BJ (cell line): ENCODE data around the gene ZNF789. TPM values are rescaled to one million over a fixed set of nuclear protein-coding genes. Genes with fewer than 3 reads are reported as not detected.

ENCODE experiments used
- CTCF ChIA-PET: fragments of 350-600 bp; formaldehyde crosslinking; extraction: SDS; loops from one replicate; lab custom pipeline; 2021; ENCODE audit warnings: antibody characterized with exemption, inconsistent platforms; lab: Yijun Ruan, JAX
- POLR2A ChIA-PET: fragments of 300-600 bp; sonication (Branson Sonifier 250); formaldehyde crosslinking; extraction: SDS; loops from one replicate; lab custom pipeline; 2021; ENCODE audit warnings: antibody characterized with exemption; lab: Charles Lee
- DNase-seq: peaks from one replicate; pipeline ENCODE4 v3.0.0-alpha.2; 2011; ENCODE audit warnings: low read depth
- H3K27me3 ChIP-seq: 2 replicates; pipeline ENCODE4 v1.6.0; 2011; ENCODE audit warnings: low read length; ENCODE audit not compliant: control insufficient read depth, insufficient read depth
- H3K36me3 ChIP-seq: 2 replicates; pipeline ENCODE4 v1.5.1; 2011; ENCODE audit warnings: low read length; ENCODE audit not compliant: control insufficient read depth, insufficient read depth
- H3K4me3 ChIP-seq: 2 replicates; pipeline ENCODE4 v1.5.1; 2011; ENCODE audit warnings: low read depth, mild to moderate bottlenecking, control low read depth, low read length
- polyA plus RNA-seq: library from polyadenylated mRNA; depleted of rRNA; stranded (reverse); fragments of >200 nt; gene quantifications from 2 replicates; pipeline ENCODE4 v1.2.3, GENCODE V29; 2011
- TF ChIP-seq, protein P1 (sequence below): IDR thresholded peaks from 2 replicates; pipeline ENCODE4 v1.5.1; 2011; ENCODE audit warnings: low read depth, mild to moderate bottlenecking, control low read depth, inconsistent platforms, low read length, moderate library complexity; ENCODE audit not compliant: insufficient read depth

ZNF789 gene
- polyA plus RNA-seq, 1 experiment, result 8.2 TPM

DNA sequence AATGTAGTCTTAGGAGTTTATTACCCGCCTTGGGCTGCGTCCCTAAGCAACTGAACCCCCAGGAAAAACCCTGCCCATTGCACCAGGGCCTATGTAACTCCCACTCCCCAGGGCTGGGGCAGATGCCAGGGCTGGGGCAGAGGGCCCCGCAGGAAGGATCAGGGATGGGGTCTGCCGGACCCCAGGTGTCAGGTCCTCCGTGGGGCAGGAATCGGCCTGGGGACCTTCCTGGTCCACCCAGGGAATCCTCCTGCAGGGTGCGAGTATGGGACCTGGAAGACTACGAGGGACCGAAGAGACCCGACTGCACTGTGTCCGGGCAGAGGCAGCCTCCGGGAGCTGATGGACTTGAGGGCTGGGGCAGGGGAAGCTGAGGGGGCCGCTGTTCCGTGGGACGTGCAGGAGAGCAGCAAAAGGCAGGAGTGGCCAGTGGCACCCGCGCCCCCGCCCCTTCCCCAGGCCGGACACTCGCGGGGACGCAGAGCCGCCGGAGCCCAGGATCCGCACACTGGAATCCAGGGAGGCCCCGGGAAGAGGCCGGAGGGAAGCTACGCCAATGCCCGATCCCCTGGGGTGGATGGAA, 4.3 kb upstream of the ZNF789 start:
- Histone ChIP-seq H3K4me3 (no peak overlapping the region), H3K27me3 (no peaks in the 10 kb centered on the region), H3K36me3 (peaks cover 1% of the 10 kb centered on the region; the same call in 1 of the 2 replicates)
- DNase-seq, result no peak
- ChIA-PET CTCF (no interaction called here), POLR2A (no interaction called here)
- TF ChIP-seq, protein P1, sequence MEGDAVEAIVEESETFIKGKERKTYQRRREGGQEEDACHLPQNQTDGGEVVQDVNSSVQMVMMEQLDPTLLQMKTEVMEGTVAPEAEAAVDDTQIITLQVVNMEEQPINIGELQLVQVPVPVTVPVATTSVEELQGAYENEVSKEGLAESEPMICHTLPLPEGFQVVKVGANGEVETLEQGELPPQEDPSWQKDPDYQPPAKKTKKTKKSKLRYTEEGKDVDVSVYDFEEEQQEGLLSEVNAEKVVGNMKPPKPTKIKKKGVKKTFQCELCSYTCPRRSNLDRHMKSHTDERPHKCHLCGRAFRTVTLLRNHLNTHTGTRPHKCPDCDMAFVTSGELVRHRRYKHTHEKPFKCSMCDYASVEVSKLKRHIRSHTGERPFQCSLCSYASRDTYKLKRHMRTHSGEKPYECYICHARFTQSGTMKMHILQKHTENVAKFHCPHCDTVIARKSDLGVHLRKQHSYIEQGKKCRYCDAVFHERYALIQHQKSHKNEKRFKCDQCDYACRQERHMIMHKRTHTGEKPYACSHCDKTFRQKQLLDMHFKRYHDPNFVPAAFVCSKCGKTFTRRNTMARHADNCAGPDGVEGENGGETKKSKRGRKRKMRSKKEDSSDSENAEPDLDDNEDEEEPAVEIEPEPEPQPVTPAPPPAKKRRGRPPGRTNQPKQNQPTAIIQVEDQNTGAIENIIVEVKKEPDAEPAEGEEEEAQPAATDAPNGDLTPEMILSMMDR, result no peak

DNA sequence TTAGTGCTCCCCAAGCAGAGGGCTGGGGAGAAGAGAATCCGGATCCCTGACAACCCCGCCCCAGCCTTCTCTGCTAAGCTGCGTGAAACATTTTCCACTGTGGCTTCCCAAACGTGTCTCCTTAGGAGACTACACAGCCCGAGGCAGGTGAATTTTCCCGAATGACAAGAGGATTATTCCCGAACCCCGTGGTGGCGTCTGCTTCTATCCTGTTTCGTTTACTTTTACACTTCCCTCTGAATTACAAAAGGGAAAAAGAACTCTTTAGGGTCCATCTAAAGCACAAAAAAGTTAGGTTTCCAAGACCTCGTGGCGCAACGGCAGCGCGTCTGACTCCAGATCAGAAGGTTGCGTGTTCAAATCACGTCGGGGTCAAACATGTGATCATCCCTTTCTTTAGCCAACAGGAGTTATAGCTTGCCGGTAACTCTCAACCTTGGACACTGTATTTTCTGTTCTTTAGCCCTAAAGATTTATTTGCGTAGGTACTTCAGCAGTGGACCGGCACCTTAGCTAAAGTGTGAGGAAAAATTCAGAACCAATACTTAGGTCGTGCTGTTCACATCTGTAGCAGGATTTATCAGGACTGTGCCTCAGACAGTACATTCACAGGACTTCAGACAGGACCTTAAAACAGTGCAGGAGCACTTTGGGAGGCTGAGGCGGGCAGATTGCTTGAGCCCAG, 3.2 kb upstream of the ZNF789 start:
- no peak for DNase-seq
- H3K27me3 ChIP-seq, result no peaks in the 10 kb centered on the region
- POLR2A ChIA-PET, result no interaction called here
- H3K4me3 ChIP-seq, result no peak overlapping the region
- CTCF ChIA-PET, result interaction anchor here (0.6 to 0.7 kb wide), 2 partner anchors 27 to 733 kb away, joined by 3 read pairs; no protein-coding TSS in a partner anchor
- TF ChIP-seq, protein P1, result no peak
- H3K36me3 ChIP-seq, result no peaks in the 10 kb centered on the region

DNA sequence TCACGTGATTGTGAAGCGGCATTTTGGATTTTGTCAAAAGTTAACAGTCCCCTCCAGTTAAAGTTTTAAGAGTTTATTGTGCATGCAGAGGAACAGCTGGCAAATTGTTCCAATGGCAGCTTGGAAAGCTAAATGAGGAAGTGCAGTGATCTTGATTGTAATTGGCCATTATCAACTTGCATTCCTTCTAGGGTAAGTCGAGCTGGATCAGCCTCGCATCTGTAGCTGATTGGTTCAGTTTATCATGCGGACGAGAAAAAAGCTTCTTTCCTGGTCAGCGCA, 566 bp downstream of the ZNF789 start:
- TF ChIP-seq, protein P1, result no peak
- Histone ChIP-seq H3K4me3 (peak overlapping the region; percentile 75), H3K27me3 (no peaks in the 10 kb centered on the region), H3K36me3 (no peaks in the 10 kb centered on the region)
- DNase-seq, result peak; percentile 21
- CTCF ChIA-PET, result no interaction called here
- POLR2A ChIA-PET, result interaction anchor here (0.5 kb wide), 1 partner anchor 25 kb away, joined by 3 read pairs; no protein-coding TSS in a partner anchor

DNA sequence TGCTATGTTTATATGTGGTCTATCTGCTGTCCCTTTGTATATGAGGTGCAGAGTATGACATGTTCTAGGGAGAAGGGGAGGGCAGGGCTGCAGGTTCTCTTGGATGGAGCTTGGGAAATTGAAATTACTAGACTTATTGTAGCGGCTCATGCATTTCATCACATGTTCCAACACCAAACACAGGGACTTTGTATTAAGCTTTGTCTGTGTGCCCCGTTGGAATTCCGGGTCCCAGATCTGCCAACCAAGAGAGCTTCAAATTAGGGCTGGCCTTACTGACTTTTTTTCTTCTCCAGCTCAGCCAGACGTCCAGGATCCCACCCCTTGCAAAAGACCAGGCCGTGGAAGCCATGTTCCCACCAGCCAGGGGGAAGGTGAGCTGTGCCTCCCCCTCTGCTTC, 3.4 kb downstream of the ZNF789 start:
- CTCF ChIA-PET, result no interaction called here
- H3K27me3 ChIP-seq, result no peaks in the 10 kb centered on the region
- no peak for DNase-seq
- H3K4me3 ChIP-seq, result no peak overlapping the region
- H3K36me3 ChIP-seq, result 0 out of 2 replicates have a peak, but pooled peaks cover 1% of the 10 kb centered on the region
- POLR2A ChIA-PET, result no interaction called here
- TF ChIP-seq, protein P1, result no peak

DNA sequence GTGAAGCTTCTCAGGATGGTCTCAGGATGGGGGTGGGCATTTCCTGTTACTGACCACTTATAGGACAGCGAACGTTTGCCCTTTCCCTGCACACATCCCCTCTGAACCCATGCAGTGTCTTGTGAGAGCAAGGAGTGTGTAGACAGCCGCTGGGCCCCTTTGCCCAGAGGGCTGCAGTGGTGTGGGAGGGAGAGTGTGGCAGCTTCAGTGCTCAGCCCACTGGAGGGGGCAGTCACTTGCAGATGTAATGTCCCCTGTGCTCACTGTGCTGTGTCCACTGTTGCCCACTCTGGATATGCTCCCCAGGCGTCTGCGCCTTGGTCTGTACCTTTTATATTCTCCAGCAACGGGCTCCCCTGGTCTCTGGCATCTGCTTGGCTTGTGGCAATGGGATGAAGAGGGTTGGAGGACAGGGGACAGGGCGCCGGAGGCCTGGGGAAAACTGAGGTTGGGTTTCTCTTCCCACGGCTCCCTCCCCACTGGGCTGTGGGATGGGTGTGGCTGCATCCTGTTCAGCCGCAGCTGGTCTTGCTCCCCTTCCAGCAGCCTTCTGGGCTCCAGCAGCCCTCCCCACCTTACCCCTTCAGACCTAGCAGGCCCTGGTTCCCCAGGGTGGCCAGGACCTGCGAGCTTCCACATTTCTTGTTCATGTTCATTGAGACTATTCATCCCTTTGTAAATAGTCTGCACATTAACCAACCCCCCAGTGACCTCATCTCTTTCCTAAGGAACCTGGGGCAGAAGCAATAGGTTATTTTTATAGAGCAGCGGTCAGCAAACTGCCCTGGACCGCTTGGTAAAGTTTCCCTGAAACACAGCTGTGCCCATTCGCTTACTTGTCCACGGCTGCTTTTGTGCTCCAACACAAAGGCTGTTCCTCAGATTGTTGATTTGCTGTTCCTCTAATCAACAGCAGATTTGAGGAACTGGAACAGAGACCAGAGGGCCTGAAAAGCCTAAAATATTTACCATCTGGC, 6.1 kb downstream of the ZNF789 start:
- POLR2A ChIA-PET, result no interaction called here
- H3K27me3 ChIP-seq, result no peaks in the 10 kb centered on the region
- TF ChIP-seq, protein P1, result no peak
- H3K36me3 ChIP-seq, result 0 out of 2 replicates have a peak, but pooled peaks cover 1% of the 10 kb centered on the region
- no peak for DNase-seq
- H3K4me3 ChIP-seq, result no peak overlapping the region
- CTCF ChIA-PET, result interaction anchor here (1.4 kb wide), 1 partner anchor 11 kb away, joined by 3 read pairs; no protein-coding TSS in a partner anchor
